K562 (cell line): ENCODE data around the gene PUSL1. TPM values are rescaled to one million over a fixed set of nuclear protein-coding genes. Genes with fewer than 3 reads are reported as not detected.

ENCODE experiments used
- ATAC-seq: fragments of 200-7000 bp; cut with Tn5 transposase; 3 replicates; pipeline ENCODE4 v1.9.1; 2020; ENCODE audit warnings: moderate library complexity
- BruUV-seq: library from RNA; stranded (reverse); fragments of 400-500 nt; replicated peaks from 2 replicates; lab custom pipeline; 2021; lab: Mats Ljungman, UMichigan
- CTCF ChIA-PET: fragments of 300-600 bp; formaldehyde crosslinking; extraction: SDS; loops from one replicate; lab custom pipeline; 2021; ENCODE audit warnings: low intra/inter-chr PET ratio; lab: Yijun Ruan, JAX
- POLR2A ChIA-PET: fragments of 300-600, 350-650 bp; sonication (Branson Sonifier 250); formaldehyde crosslinking; extraction: SDS; loops from one replicate; lab custom pipeline; 2021; ENCODE audit warnings: antibody characterized with exemption, inconsistent platforms; lab: Yijun Ruan, JAX
- DNase-seq, 4 experiments: peaks; one replicate each; pipeline versions ENCODE4 v3.0.0 to v3.0.0-alpha.2; 2011 to 2018; ENCODE audit warnings: low spot score in 3 of 4, mixed read lengths in 3 of 4; ENCODE audit errors: extremely low read depth in 1 of 4
- FAIRE-seq: peaks from 2 replicates; lab custom pipeline; 2011; peaks lifted over from hg19 to GRCh38; lab: Jason Lieb, UNC
- H2AFZ ChIP-seq: 2 replicates; pipeline ENCODE4 v1.6.0; 2011; ENCODE audit warnings: low read depth, low read length, control low read depth, inconsistent platforms
- H3K27ac ChIP-seq: fragments of 200-600 bp; 3 replicates; pipeline ENCODE4 v1.8.0; 2011; ENCODE audit warnings: low read depth, mild to moderate bottlenecking, control low read depth, inconsistent platforms, low read length, moderate library complexity, mixed read lengths; ENCODE audit errors: extremely low read depth
- H3K27me3 ChIP-seq, 2 experiments: fragments of 300-600 bp in 1 of 2; 2 replicates in 1 of 2; 3 replicates in 1 of 2; pipeline versions ENCODE4 v1.6.0 to v1.8.0; 2011; ENCODE audit warnings: inconsistent platforms in 2 of 2, low read length in 2 of 2, mild to moderate bottlenecking in 1 of 2, mixed read lengths in 1 of 2, moderate library complexity in 1 of 2; ENCODE audit not compliant: control insufficient read depth in 2 of 2, insufficient read depth in 2 of 2
- H3K36me3 ChIP-seq: fragments of 300-600 bp; 3 replicates; pipeline ENCODE4 v1.8.0; 2011; ENCODE audit warnings: mild to moderate bottlenecking, low read length, inconsistent platforms; ENCODE audit not compliant: control insufficient read depth, insufficient read depth
- H3K4me1 ChIP-seq, 2 experiments: fragments of 200-600 bp in 1 of 2; replicated peaks in 1 of 2; 2 replicates in 1 of 2; 3 replicates in 1 of 2; pipeline versions ENCODE4 v1.5.1 to v1.8.0; 2011; ENCODE audit warnings: inconsistent platforms in 2 of 2, low read length in 2 of 2, mild to moderate bottlenecking in 1 of 2, mixed read lengths in 1 of 2, moderate library complexity in 1 of 2; ENCODE audit not compliant: control insufficient read depth in 2 of 2, insufficient read depth in 2 of 2
- H3K4me2 ChIP-seq: 2 replicates; pipeline ENCODE4 v1.6.1; 2011; ENCODE audit warnings: low read length, control low read depth, inconsistent platforms, mixed read lengths; ENCODE audit not compliant: insufficient read depth
- H3K4me3 ChIP-seq: fragments of 200-600 bp; sonication (generic), shearing (Covaris generic); 2 replicates; pipeline ENCODE4 v1.5.1; 2016; ENCODE audit warnings: control low read depth, inconsistent platforms
- H3K79me2 ChIP-seq: fragments of 200-600 bp; 3 replicates; pipeline ENCODE4 v1.8.0; 2011; ENCODE audit warnings: low read length, inconsistent platforms; ENCODE audit not compliant: control insufficient read depth, insufficient read depth
- H3K9ac ChIP-seq, 2 experiments: 2 replicates each; pipeline versions ENCODE4 v1.6.0 to v1.6.1; 2011; ENCODE audit warnings: low read depth in 2 of 2, low read length in 2 of 2, control low read depth in 1 of 2, inconsistent platforms in 1 of 2, mild to moderate bottlenecking in 1 of 2, mixed read lengths in 1 of 2; ENCODE audit not compliant: insufficient read depth in 1 of 2
- H3K9me1 ChIP-seq: one replicate; pipeline ENCODE4 v1.6.0; 2011; ENCODE audit warnings: inconsistent platforms, mild to moderate bottlenecking, low read length, moderate library complexity; ENCODE audit not compliant: control insufficient read depth, insufficient read depth
- H3K9me3 ChIP-seq: replicated peaks from 2 replicates; pipeline ENCODE4 v1.5.1; 2011; ENCODE audit warnings: low read depth, low read length, inconsistent platforms; ENCODE audit not compliant: control insufficient read depth, insufficient read depth
- H4K20me1 ChIP-seq: replicated peaks from 2 replicates; pipeline ENCODE4 v1.6.1; 2011; ENCODE audit warnings: low read length, inconsistent platforms, mixed read lengths; ENCODE audit not compliant: control insufficient read depth, insufficient read depth
- ARNT ChIP-seq, 2 experiments: fragments of 450-650 bp; IDR thresholded peaks; 2 replicates each; pipeline ENCODE4 v1.6.1; 2016; ENCODE audit warnings: mild to moderate bottlenecking in 1 of 2
- STAT5A ChIP-seq: IDR thresholded peaks from 2 replicates; pipeline ENCODE4 v1.6.1; 2012; ENCODE audit warnings: low read length, inconsistent platforms, borderline replicate concordance
- ZNF407 ChIP-seq: fragments of 450-650 bp; IDR thresholded peaks from 2 replicates; pipeline ENCODE4 v1.6.1; 2016; ENCODE audit warnings: low read depth
- ZNF583 ChIP-seq: fragments of 250-450 bp; sonication (Bioruptor Pico); IDR thresholded peaks from 2 replicates; pipeline ENCODE4 v1.4.0; 2020
- WGBS: fragments of 100-300 bp; shearing (Covaris generic); methylation state at CpG from one replicate; pipeline ENCODE4 v1.1.6; 2016; ENCODE audit warnings: low coverage, mixed read lengths; ENCODE audit not compliant: insufficient coverage; ENCODE audit errors: missing lambda C conversion rate; 5-methylcytosine and 5-hydroxymethylcytosine counted together
- in situ Hi-C: fragments of 300-500 bp; cut with MboI; formaldehyde crosslinking; loops from 4 replicates; pipeline ENCODE4 v1.15.0; 2018; ENCODE audit warnings: inconsistent platforms, mixed read lengths
- intact Hi-C: fragments of 100-400 bp; cut with micrococcal nuclease; formaldehyde crosslinking; loops from 2 replicates; pipeline ENCODE4 v1.14.2; 2022
- polyA plus RNA-seq, 8 experiments: library from polyadenylated mRNA; depleted of rRNA in 4 of 8; stranded (reverse) in 5 of 8; unstranded in 3 of 8; fragments of >200 nt; fragmentation: Nextera tagmentation in 2 of 8; fragmentation: Illumina TruSeq in 1 of 8; extraction: Ambion mirVana in 2 of 8; extraction: Trizol in 1 of 8; gene quantifications; 2 replicates each; pipeline versions ENCODE4 v1.2.1 to v1.2.3, GENCODE V29; 2011 to 2014; ENCODE audit warnings: inconsistent platforms in 1 of 8, missing spikeins in 1 of 8
- total RNA-seq, 7 experiments: library from RNA; depleted of rRNA in 6 of 7; stranded (reverse); fragments of >200 nt in 6 of 7; fragmentation: Illumina TruSeq in 2 of 7; extraction: Trizol in 2 of 7; gene quantifications; 2 replicates each; pipeline versions ENCODE4 v1.2.1 to v1.2.3, GENCODE V29; 2011 to 2021; ENCODE audit warnings: low replicate concordance in 1 of 7
- TF ChIP-seq, protein P1 (sequence below): sonication (generic); formaldehyde crosslinking; IDR thresholded peaks from 2 replicates; pipeline ENCODE4 v1.8.1; 2022; ENCODE audit warnings: missing genetic modification reagents
- TF ChIP-seq, protein P2 (sequence below): fragments of 250-450 bp; sonication (Bioruptor Pico); IDR thresholded peaks from 2 replicates; pipeline ENCODE4 v1.8.0; 2021; ENCODE audit warnings: mild to moderate bottlenecking, moderate library complexity

PUSL1 gene
- total and polyA plus RNA-seq, 9 of the 15 experiments (the other 6 are each of a cell fraction or from before 2014, with no cell fraction given) = 0.62 to 86.9 (median 13.6) TPM

DNA sequence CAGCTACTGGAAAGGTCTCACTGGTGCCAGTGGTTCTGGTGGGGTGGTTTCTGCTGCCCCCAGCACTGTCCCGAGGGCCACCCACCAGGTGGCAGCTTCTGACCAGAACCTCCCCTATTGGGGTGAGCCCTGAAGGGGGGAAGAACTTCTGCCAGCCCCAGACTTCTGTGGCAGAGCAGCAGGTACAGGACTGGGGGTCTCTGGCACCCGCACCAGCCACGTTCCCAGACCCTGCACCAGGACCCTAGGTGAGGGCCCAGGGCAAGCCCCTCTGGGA, 1.6 kb downstream of the PUSL1 start (continued):
- TF ChIP-seq, protein P1, sequence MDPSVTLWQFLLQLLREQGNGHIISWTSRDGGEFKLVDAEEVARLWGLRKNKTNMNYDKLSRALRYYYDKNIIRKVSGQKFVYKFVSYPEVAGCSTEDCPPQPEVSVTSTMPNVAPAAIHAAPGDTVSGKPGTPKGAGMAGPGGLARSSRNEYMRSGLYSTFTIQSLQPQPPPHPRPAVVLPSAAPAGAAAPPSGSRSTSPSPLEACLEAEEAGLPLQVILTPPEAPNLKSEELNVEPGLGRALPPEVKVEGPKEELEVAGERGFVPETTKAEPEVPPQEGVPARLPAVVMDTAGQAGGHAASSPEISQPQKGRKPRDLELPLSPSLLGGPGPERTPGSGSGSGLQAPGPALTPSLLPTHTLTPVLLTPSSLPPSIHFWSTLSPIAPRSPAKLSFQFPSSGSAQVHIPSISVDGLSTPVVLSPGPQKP = no peak

GRCh38 chr1:1310476-1311053, 2.2 kb downstream of the PUSL1 start:
- Histone ChIP-seq H3K9me1 (no peaks in the 10 kb centered on the region), H3K9ac (peak overlapping the region in 1 of 2 experiments; percentile 97; a peak in 2 of 4 replicates), H3K27ac (no peak overlapping the region), H3K79me2 (peaks cover 52% of the 10 kb centered on the region), H4K20me1 (peaks cover 16% of the 10 kb centered on the region), H3K4me1 (peaks cover 29 to 96% of the 10 kb centered on the region in 2 experiments), H3K36me3 (peaks cover 64% of the 10 kb centered on the region), H3K4me3 (no peak overlapping the region), H3K4me2 (no peak overlapping the region), H3K27me3 (no peaks in the 10 kb centered on the region), H3K9me3 (no peaks in the 10 kb centered on the region), H2AFZ (no peak overlapping the region)
- WGBS = 82% methylated on average over 15 of the region's 21 CpGs
- DNase-seq = no peak
- BruUV-seq = no TSS peak
- in situ Hi-C loops (no loop called here), intact Hi-C loops (no loop called here)
- no peak for ATAC-seq
- FAIRE-seq = no peak
- CTCF ChIA-PET = no interaction called here
- POLR2A ChIA-PET = interaction anchor here (0.7 to 3.5 kb wide), 5 partner anchors 9 to 59 kb away, joined by 3 to 30 read pairs (median 3); no protein-coding TSS in a partner anchor
- TF ChIP-seq ZNF407 (no peak), STAT5A (no peak), ZNF583 (no peak), ARNT (IDR thresholded peaks at IDR 0.05) (no peak)
- TF ChIP-seq, protein P2, sequence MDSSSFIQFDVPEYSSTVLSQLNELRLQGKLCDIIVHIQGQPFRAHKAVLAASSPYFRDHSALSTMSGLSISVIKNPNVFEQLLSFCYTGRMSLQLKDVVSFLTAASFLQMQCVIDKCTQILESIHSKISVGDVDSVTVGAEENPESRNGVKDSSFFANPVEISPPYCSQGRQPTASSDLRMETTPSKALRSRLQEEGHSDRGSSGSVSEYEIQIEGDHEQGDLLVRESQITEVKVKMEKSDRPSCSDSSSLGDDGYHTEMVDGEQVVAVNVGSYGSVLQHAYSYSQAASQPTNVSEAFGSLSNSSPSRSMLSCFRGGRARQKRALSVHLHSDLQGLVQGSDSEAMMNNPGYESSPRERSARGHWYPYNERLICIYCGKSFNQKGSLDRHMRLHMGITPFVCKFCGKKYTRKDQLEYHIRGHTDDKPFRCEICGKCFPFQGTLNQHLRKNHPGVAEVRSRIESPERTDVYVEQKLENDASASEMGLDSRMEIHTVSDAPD (CRISPR knock-in tag) = no peak
